VCaP (cell line): ENCODE measurements around the gene UXT.

Experiments
- H3K27ac ChIP-seq: fragments of 450-650 bp; 2 replicates; pipeline ENCODE4 v1.5.1; 2017
- CTCF ChIP-seq: fragments of 450-650 bp; conservative IDR thresholded peaks from 2 replicates; pipeline ENCODE4 v1.5.1; 2017; ENCODE audit warnings: mild to moderate bottlenecking, moderate library complexity

The UXT gene

GRCh38 chrX:47621851-47622250 lies 37.1 kb downstream of the UXT start:
- no peak overlapping the region for H3K27ac ChIP-seq
- no peak for TF ChIP-seq CTCF

GRCh38 chrX:47620303-47620685 lies 38.7 kb downstream of the UXT start:
- TF ChIP-seq CTCF = no peak
- no peak overlapping the region for H3K27ac ChIP-seq

- peak; percentile 53 for TF ChIP-seq CTCF
- H3K27ac ChIP-seq = peak within 1 kb of the TSS; percentile 38; the same call in 1 of the 2 replicates
Observed at GRCh38 chrX:47619486-47620302, 39.3 kb downstream of the UXT start, which contains the start of gene SYN1. SYN1 (minus strand) TSS chrX:47619857; CDS start chrX:47619728, 129 bp downstream.

GRCh38 chrX:47618923-47619485 lies 40.0 kb downstream of the UXT start:
- H3K27ac ChIP-seq = peak overlapping the region; percentile 38; the same call in 1 of the 2 replicates
- no peak for TF ChIP-seq CTCF

- TF ChIP-seq CTCF = no peak
- H3K27ac ChIP-seq = no peak overlapping the region
Observed at GRCh38 chrX:47614618-47615017, 44.4 kb downstream of the UXT start.

GRCh38 chrX:47613082-47613481 lies 45.9 kb downstream of the UXT start:
- TF ChIP-seq CTCF = no peak
- no peak overlapping the region for H3K27ac ChIP-seq

GRCh38 chrX:47612418-47612817 lies 46.6 kb downstream of the UXT start:
- TF ChIP-seq CTCF = no peak
- no peak overlapping the region for H3K27ac ChIP-seq
